ENCODE data around the gene SPTBN1. TPM values are rescaled to one million over a fixed set of nuclear protein-coding genes. Genes with fewer than 3 reads are reported as not detected.

SPTBN1 gene
- total and polyA plus RNA-seq, 2 of the 13 experiments (the other 11 are each of a cell fraction or from before 2014, with no cell fraction given), result 123 to 299 TPM

DNA sequence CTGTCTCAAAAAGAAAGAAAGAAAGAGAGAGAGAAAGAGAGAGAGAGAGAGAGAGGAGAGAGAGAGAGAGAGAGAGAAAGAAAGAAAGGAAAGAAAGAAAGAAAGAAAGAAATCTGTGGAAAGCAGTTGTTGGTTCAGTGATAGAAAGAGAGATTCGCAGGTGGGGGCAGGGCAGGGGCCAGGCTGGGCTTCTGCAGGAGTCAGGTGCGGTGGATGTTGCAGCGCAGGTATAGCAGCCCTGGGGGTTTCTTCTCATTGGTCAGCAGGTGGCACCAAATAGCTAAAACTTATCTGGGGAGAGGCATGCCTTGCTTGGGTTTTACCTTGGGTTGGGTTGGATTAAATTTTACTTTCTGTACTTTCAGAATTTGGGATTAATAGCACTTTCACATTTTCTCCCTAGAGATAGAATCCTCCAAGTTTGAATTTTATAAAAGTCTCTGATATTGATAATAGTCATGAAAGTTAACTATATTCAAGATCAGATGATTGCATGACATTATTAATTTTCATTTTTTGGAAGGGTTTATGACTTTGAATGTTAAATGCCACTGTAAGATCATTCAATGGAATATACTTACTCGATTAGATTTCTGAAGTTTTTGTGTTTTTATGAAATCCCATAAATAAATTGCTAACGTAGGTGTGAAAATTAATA, 66.6 kb downstream of the SPTBN1 start (continued):
- TF ChIP-seq ZNF747 (CRISPR knock-in tag; IDR thresholded peaks at IDR 0.05; ENCODE audit: borderline replicate concordance) (no peak), ZNF629 (CRISPR knock-in tag; conservative IDR thresholded peaks at IDR 0.05) (no peak), KDM3A (CRISPR knock-in tag; IDR thresholded peaks at IDR 0.05; ENCODE audit: low read depth) (0 out of 2 replicates have a peak, but pooled peaks have one; percentile 34), ZNF720 (CRISPR knock-in tag; IDR thresholded peaks at IDR 0.05) (no peak), KLF6 (CRISPR knock-in tag; IDR thresholded peaks at IDR 0.05) (peak; percentile 26; the same call in 1 of the 2 replicates), SKI (IDR thresholded peaks at IDR 0.05; ENCODE audit: partially characterized antibody) (no peak)

- peaks cover 15% of the 10 kb centered on the region for H4K20me1 ChIP-seq (ENCODE audit: insufficient read depth, low read length)
- no peak overlapping the region for H2AFZ ChIP-seq (ENCODE audit: low read length)
- no peak for DNase-seq (ENCODE audit: low spot score)
- in situ Hi-C loops (cut with HindIII; ENCODE audit: extremely low pct_ligation_motif_present, low pct_unique_long_range_greater_than_20kb), result loop anchor here (5.0 kb wide), 1 partner anchor 179 kb away; no protein-coding TSS in a partner anchor
- TF ChIP-seq RBM22 (optimal IDR thresholded peaks at IDR 0.05; ENCODE audit: low read length) (peak; percentile 70), ZNF605 (CRISPR knock-in tag; IDR thresholded peaks at IDR 0.05) (0 out of 2 replicates have a peak, but pooled peaks have one; percentile 29)
- TF ChIP-seq, protein P1, sequence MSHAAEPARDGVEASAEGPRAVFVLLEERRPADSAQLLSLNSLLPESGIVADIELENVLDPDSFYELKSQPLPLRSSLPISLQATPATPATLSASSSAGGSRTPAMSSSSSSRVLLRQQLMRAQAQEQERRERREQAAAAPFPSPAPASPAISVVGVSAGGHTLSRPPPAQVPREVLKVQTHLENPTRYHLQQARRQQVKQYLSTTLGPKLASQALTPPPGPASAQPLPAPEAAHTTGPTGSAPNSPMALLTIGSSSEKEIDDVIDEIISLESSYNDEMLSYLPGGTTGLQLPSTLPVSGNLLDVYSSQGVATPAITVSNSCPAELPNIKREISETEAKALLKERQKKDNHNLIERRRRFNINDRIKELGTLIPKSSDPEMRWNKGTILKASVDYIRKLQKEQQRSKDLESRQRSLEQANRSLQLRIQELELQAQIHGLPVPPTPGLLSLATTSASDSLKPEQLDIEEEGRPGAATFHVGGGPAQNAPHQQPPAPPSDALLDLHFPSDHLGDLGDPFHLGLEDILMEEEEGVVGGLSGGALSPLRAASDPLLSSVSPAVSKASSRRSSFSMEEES (CRISPR knock-in tag; IDR thresholded peaks at IDR 0.05), result no peak
- WGBS (ENCODE audit: low lambda C conversion rate), result over 99% methylated on average over 4 of the region's 4 CpGs
- no peak for ATAC-seq
- H3K9me3 ChIP-seq (ENCODE audit: low read length), result no peaks in the 10 kb centered on the region
- POLR2A ChIA-PET, result interaction anchor here (1.2 to 2.5 kb wide), 5 partner anchors 9 to 181 kb away, joined by 3 to 19 read pairs (median 4); no protein-coding TSS in a partner anchor
- H3K9ac ChIP-seq (ENCODE audit: insufficient read depth, low read depth, low read length), result no peak overlapping the region
- peaks cover 15% of the 10 kb centered on the region for H3K4me1 ChIP-seq (ENCODE audit: insufficient read depth, low read length)
- H3K79me2 ChIP-seq (ENCODE audit: insufficient read depth, low read length), result peaks cover 61% of the 10 kb centered on the region
- no peak overlapping the region for H3K4me2 ChIP-seq (ENCODE audit: low read depth, low read length)
- CTCF ChIA-PET (ENCODE audit: low intra/inter-chr PET ratio, low total read pairs), result interaction anchor here (1.2 to 1.8 kb wide), 5 partner anchors 35 to 315 kb away, joined by 3 to 12 read pairs (median 4); no protein-coding TSS in a partner anchor
- no peak overlapping the region for H3K27ac ChIP-seq (ENCODE audit: extremely low read length, insufficient read depth, low read length)
- peaks cover 10 to 25% of the 10 kb centered on the region in 2 experiments for H3K36me3 ChIP-seq (replicated peaks in 1 of 2; ENCODE audit: control insufficient read depth in 1 of 2, insufficient read depth in 2 of 2, low read length in 2 of 2)
- no peaks in the 10 kb centered on the region for H3K27me3 ChIP-seq (ENCODE audit: control insufficient read depth in 1 of 2, insufficient read depth in 2 of 2, low read length in 2 of 2)
- intact Hi-C loops (cut with micrococcal nuclease; ENCODE audit: unreplicated experiment), result loop anchor here (2.0 to 5.0 kb wide), 2 partner anchors 31 to 119 kb away; no protein-coding TSS in a partner anchor
- H3K4me3 ChIP-seq (replicated peaks in 1 of 3; ENCODE audit: insufficient read depth in 1 of 3, low read depth in 2 of 3, low read length in 3 of 3), result no peak overlapping the region
- no TSS peak for BruUV-seq (replicated peaks)
- no peak for FAIRE-seq
Observed at GRCh38 chr2:54523324-54523959, 67.3 kb downstream of the SPTBN1 start.
